Type B pancreatic cell (in vitro differentiated cells): ENCODE results near the gene TRMT112. TPM values are rescaled to one million over a fixed set of nuclear protein-coding genes. Genes with fewer than 3 reads are reported as not detected.

Source experiments
- DNase-seq: peaks from one replicate; pipeline ENCODE4 v3.0.0; 2021; ENCODE audit warnings: mixed read lengths; ENCODE audit not compliant: unreplicated experiment; ENCODE audit errors: extremely low spot score
- H3K27ac Mint-ChIP-seq: 2 replicates; pipeline ENCODE4 v1.8.0; 2021; ENCODE audit warnings: mild to moderate bottlenecking, mixed read lengths
- H3K27me3 Mint-ChIP-seq: 2 replicates; pipeline ENCODE4 v1.8.0; 2021; ENCODE audit warnings: mixed read lengths
- H3K36me3 Mint-ChIP-seq: 2 replicates; pipeline ENCODE4 v1.8.0; 2021; ENCODE audit warnings: mixed read lengths
- H3K4me1 Mint-ChIP-seq: one replicate; pipeline ENCODE4 v1.8.0; 2021; ENCODE audit warnings: mixed read lengths; ENCODE audit not compliant: unreplicated experiment
- H3K4me3 Mint-ChIP-seq: 2 replicates; pipeline ENCODE4 v1.8.0; 2021; ENCODE audit warnings: mild to moderate bottlenecking, mixed read lengths
- H3K9me3 Mint-ChIP-seq: 2 replicates; pipeline ENCODE4 v1.8.0; 2021; ENCODE audit warnings: mixed read lengths
- CTCF ChIP-seq: fragments of 200-600 bp; sonication (generic); conservative IDR thresholded peaks from 2 replicates; pipeline ENCODE4 v1.5.0; 2021; ENCODE audit warnings: antibody characterized with exemption, mild to moderate bottlenecking
- total RNA-seq: library from RNA; stranded (reverse); gene quantifications from 2 replicates; pipeline ENCODE4 v1.2.1, GENCODE V29; 2021; ENCODE audit warnings: low replicate concordance

Gene TRMT112
- total RNA-seq, 1 donor from 2014 or later = 198 TPM

- Mint-ChIP-seq H3K27me3 (peaks cover 7% of the 10 kb centered on the region), H3K9me3 (no peaks in the 10 kb centered on the region), H3K36me3 (no peaks in the 10 kb centered on the region), H3K27ac (peak overlapping the region; percentile 71), H3K4me1 (peaks cover 9% of the 10 kb centered on the region), H3K4me3 (no peak overlapping the region)
- DNase-seq = no peak
- no peak for TF ChIP-seq CTCF
These were observed 21.4 kb upstream of the TRMT112 start for GRCh38 chr11:64338716-64339115.

DNA sequence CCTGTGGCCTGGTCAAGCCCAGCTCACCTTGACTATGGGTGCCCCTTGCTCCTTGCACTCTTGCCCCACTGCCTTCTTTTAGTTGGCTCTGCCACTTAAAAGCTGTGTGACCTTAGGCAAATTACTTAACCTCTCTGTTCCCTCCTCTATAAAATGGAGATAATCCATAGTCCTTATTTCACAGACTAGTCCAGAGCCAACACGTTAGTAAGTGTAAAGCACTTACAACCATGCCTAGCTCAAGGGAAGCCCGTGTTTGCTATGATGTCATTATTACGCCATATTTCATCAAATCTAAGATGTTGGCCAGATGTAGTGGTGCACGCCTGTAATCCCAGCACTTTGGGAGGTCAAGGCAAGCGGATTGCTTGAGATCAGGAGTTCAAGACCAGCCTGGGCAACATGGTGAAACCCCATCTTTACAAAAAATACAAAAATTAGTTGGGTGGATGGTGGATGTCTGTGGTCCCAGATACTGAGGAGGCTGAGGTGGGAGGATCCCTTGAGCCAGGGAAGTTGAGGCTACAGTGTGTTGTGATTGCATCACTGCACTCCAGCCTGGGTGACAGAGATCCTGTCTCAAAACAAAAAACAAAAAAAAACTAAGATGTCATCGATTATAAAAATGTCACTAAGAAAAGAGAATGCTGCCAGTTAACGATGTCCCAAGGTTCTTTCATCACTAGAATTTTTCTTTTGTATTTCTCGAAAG, 20.3 kb upstream of the TRMT112 start:
- no peak for TF ChIP-seq CTCF
- no peak overlapping the region for H3K4me3 Mint-ChIP-seq
- H3K36me3 Mint-ChIP-seq = no peaks in the 10 kb centered on the region
- H3K4me1 Mint-ChIP-seq = peaks cover 9% of the 10 kb centered on the region
- peaks cover 7% of the 10 kb centered on the region for H3K27me3 Mint-ChIP-seq
- DNase-seq = no peak
- H3K9me3 Mint-ChIP-seq = no peaks in the 10 kb centered on the region
- H3K27ac Mint-ChIP-seq = peak overlapping the region; percentile 71

DNA sequence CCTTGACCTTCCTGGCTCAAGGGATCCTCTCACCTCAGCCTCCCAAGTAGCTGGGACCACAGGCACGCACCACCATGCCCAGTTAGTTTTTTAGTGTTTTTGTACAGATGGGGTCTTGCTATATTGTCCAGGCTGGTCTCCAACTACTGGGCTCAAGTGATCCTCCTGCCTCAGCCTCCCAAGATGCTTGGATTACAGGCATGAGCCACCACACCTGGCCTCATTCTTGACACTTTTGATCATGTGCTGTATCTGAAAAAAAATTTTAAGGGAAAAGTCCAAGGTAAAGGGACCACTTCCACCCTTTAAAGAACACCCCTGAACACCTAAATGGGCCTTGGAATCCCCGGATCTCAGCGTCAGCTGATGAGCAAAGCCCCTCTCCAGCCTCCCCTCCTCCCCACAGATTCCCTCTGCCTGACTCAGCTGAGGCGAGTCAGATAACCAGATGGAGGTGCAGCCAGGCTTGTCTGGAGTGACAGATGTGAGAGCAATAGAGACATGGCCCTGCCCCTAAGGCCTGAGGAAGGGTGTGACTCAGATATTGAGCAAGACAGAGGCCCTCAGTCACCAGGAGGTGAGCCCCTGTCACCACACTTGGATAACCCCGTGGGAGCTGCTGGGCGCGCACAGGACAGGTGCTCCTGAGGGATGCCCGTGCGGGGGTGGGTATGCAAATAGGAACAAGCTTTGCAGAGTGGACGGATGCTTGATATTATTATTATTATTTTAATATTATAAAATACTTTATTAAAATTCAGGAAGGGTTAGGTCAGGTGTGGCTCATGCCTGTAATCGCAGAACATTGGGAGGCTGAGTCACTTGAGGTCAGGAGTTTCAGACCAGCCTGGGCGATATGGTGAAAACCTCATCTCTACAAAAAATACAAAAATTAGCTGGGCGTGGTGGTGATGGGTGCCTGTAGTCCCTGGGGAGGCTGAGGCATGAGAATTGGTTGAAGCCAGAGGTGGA, 17.7 kb upstream of the TRMT112 start:
- no peaks in the 10 kb centered on the region for H3K9me3 Mint-ChIP-seq
- H3K4me1 Mint-ChIP-seq = peaks cover 11% of the 10 kb centered on the region
- no peak for TF ChIP-seq CTCF
- H3K27ac Mint-ChIP-seq = peak overlapping the region; percentile 94
- peaks cover 7% of the 10 kb centered on the region for H3K27me3 Mint-ChIP-seq
- peak overlapping the region; percentile 63 for H3K4me3 Mint-ChIP-seq
- peak; percentile 73 for DNase-seq
- H3K36me3 Mint-ChIP-seq = no peaks in the 10 kb centered on the region

GRCh38 chr11:64333556-64333955, 16.2 kb upstream of the TRMT112 start:
- TF ChIP-seq CTCF = no peak
- DNase-seq = no peak
- Mint-ChIP-seq H3K4me1 (peaks cover 11% of the 10 kb centered on the region), H3K9me3 (no peaks in the 10 kb centered on the region), H3K27me3 (peaks cover 3% of the 10 kb centered on the region), H3K36me3 (no peaks in the 10 kb centered on the region), H3K27ac (peak overlapping the region; percentile 63), H3K4me3 (no peak overlapping the region)

- no peak for DNase-seq
- H3K27ac Mint-ChIP-seq = peak overlapping the region; percentile 35
- no peaks in the 10 kb centered on the region for H3K9me3 Mint-ChIP-seq
- no peaks in the 10 kb centered on the region for H3K36me3 Mint-ChIP-seq
- peaks cover 3% of the 10 kb centered on the region for H3K27me3 Mint-ChIP-seq
- TF ChIP-seq CTCF = peak; percentile 42
- peaks cover 11% of the 10 kb centered on the region for H3K4me1 Mint-ChIP-seq
- H3K4me3 Mint-ChIP-seq = no peak overlapping the region
These were observed 14.4 kb upstream of the TRMT112 start for GRCh38 chr11:64331569-64332371.
